ENCODE results near the gene ERMP1.
"Not testable (repeated sequence)": the region's sequence is repeated elsewhere in the genome, so short reads cannot be mapped to it uniquely, and the experiment has no call there.

Gene ERMP1

DNA sequence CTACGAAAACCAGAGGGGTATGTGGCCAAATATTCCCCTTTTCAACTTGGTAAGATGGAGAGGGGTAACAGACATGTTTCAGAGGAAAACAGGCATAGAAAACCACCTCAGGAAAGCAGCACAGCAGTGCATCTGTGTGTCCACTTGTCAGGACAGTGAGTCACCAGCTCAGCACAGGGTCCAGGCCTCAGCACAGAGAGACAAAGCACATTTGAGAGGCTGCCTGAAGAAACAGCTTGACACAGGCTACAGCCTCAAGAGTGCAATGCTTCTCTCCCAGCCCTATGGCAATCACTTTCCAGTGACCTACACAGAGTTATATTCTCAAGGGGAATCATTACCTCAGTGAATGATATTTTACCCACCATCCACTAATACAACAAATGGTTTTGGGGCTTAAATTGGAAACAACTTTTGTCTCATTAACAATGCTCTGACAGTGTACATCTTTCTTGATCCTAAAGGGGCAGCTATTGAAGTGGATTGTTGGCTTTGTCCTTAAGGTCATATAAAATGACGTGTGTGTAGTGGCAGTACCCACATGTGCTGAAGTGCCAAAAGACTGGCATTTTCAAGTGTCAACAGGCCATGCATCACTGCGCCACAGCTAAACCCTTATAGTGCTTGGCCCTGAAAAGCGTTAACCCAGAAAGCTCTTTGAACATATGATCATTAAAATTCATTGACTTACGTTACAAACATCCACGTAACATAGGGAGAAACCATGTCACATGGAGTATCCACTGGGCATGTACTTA, 46.4 kb downstream of the ERMP1 start:
- no peak overlapping the region for H3K9ac ChIP-seq
- peaks cover 26 to 62% (median 57%) of the 10 kb centered on the region in 11 experiments for H3K36me3 ChIP-seq
- H4K20me1 ChIP-seq = no peaks in the 10 kb centered on the region
- no peak overlapping the region for H3K4me3 ChIP-seq
- H3K27ac ChIP-seq = no peak overlapping the region
- TF ChIP-seq Cebpa-rat (IDR thresholded peaks at IDR 0.05) = no peak
- H3K9me3 ChIP-seq (replicated peaks in 1 of 11) = peaks cover 24 to 76% (median 43%) of the 10 kb centered on the region in 11 experiments
- H3K4me2 ChIP-seq = peak overlapping the region in 2 of 11 experiments; percentile 25 to 50; a peak in 3 of 22 replicates
- H3K27me3 ChIP-seq = no peaks in the 10 kb centered on the region
- H3K4me1 ChIP-seq = peaks cover 10 to 56% (median 23%) of the 10 kb centered on the region in 10 experiments

DNA sequence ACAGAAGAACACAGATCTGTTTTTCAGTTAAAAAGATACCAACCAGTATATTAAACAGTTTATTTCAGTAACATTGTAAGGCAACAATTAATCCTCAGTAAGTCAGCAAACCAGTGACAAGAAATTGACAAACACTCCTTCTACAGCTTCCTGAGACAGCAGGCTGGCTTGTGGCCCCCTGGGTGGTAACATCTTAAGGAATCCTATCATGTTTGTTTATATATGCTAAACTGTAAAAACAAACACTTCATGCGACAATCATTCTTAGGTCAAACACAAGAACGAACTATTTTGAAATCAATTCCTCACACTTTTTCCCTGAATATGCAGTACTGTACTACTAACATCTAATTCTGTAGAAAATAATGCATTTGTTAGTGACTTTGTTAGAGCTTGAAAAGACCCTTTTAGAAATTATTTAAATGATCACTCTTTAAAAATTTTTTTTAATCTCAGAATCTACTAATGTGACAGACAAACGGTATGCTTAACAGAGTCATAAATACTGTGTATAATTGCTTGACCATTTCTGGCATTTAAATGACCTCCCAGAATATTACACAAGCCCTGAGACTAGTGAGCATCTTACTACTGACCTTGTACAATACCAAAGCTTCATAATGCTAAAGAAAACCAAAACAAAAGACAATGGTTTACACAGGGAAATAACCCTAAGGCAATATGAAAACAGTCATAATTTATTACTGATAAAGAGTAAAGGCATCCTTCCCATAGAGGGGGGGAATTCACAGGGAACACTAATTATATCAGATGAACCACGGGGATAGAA, 48.2 kb downstream of the ERMP1 start:
- Histone ChIP-seq H3K4me1 (peaks cover 4 to 40% (median 5%) of the 10 kb centered on the region in 10 experiments; a peak in 17 of 20 replicates), H3K36me3 (peaks cover 37 to 75% (median 70%) of the 10 kb centered on the region in 11 experiments), H3K4me3 (no peak overlapping the region), H3K27ac (no peak overlapping the region), H3K9me3 (replicated peaks in 1 of 11) (peaks cover 36 to 77% (median 52%) of the 10 kb centered on the region in 11 experiments; a peak in 21 of 22 replicates), H3K27me3 (no peaks in the 10 kb centered on the region), H3K4me2 (no peak overlapping the region), H3K9ac (no peak overlapping the region), H4K20me1 (no peaks in the 10 kb centered on the region)
- TF ChIP-seq Cebpa-rat (IDR thresholded peaks at IDR 0.05) = no peak

DNA sequence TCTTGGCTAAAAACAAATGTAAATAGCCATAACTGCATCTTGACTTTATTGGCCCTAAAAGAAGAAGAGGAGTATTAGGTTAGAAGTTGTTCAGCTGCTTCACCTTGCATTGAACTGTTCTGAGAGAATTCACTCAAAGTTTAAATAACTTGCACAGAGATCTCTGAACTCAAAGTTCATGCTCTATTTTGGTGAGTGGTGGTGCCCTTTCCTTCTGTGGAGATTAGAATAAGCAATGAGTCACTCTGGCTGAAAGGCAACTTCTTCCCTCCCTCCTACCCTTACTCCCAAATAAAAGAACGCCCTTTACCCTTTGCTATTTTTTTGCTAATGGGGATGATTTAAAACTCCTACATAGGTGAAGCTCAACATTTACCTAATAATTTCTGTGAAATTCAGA, 48.9 kb downstream of the ERMP1 start:
- Histone ChIP-seq H3K36me3 (peaks cover 43 to 82% (median 75%) of the 10 kb centered on the region in 11 experiments), H3K4me1 (peaks cover 0 to 33% (median 0%) of the 10 kb centered on the region in 10 experiments; a peak in 8 of 20 replicates), H3K27ac (no peak overlapping the region), H3K27me3 (no peaks in the 10 kb centered on the region), H3K4me3 (no peak overlapping the region), H4K20me1 (no peaks in the 10 kb centered on the region), H3K9ac (no peak overlapping the region), H3K9me3 (replicated peaks in 1 of 11) (peaks cover 39 to 78% (median 57%) of the 10 kb centered on the region in 11 experiments), H3K4me2 (no peak overlapping the region)
- no peak for TF ChIP-seq Cebpa-rat (IDR thresholded peaks at IDR 0.05)

DNA sequence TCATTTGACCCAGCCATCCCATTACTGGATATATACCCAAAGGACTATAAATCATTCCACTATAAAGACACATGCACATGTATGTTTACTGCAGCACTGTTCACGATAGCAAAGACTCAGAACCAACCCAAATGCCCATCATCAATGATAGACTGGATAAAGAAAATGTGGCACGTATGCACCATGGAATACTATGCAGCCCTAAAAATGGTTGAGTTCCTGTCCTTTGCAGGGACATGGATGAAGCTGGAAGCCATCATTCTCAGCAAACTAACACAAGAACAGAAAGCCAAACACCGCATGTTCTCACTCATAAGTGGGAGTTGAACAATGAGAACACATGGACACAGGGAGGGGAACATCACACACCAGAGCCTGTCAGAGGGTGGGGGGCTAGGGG, 49.5 kb downstream of the ERMP1 start:
- Histone ChIP-seq H3K4me1 (peaks cover 0 to 29% (median 0%) of the 10 kb centered on the region in 10 experiments; a peak in 7 of 20 replicates), H3K9me3 (replicated peaks in 1 of 11) (peaks cover 45 to 84% (median 63%) of the 10 kb centered on the region in 11 experiments), H3K36me3 (peaks cover 48 to 88% (median 80%) of the 10 kb centered on the region in 11 experiments)
- H3K27me3 ChIP-seq, H3K4me3 ChIP-seq, H3K9ac ChIP-seq, H4K20me1 ChIP-seq, H3K4me2 ChIP-seq, H3K27ac ChIP-seq: not testable (repeated sequence)

DNA sequence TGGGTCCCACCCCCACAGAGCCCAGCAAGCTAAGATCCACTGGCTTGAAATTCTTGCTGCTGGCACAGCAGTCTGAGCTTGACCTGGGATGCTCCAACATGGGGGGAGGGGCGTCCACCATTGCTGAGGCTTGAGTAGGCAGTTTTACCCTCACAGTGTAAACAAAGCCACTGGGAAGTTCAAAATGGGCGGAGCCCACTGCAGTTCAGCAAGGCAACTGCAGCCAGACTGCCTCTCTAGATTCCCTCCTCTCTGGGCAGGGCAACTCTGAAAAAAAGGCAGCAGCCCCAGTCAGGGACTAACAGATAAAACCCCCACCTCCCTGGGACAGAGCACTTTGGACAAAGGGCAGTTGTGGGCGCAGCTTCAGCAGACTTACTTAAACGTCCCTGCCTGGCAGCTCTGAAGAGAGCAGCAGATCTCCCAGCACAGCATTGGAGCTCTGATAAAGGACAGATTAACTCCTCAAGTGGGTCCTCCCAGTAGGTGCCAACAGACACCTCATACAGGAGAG, 53.2 kb downstream of the ERMP1 start:
- peak overlapping the region in 1 of 10 experiments; percentile 8; a peak in 1 of 20 replicates for H3K4me3 ChIP-seq
- H3K27ac ChIP-seq, H3K9ac ChIP-seq, H3K27me3 ChIP-seq, H3K4me1 ChIP-seq, H4K20me1 ChIP-seq, H3K4me2 ChIP-seq: not testable (repeated sequence)
- H3K9me3 ChIP-seq (replicated peaks in 1 of 11) = peaks cover 63 to 81% (median 76%) of the 10 kb centered on the region in 11 experiments
- peaks cover 67 to 97% (median 91%) of the 10 kb centered on the region in 11 experiments for H3K36me3 ChIP-seq

DNA sequence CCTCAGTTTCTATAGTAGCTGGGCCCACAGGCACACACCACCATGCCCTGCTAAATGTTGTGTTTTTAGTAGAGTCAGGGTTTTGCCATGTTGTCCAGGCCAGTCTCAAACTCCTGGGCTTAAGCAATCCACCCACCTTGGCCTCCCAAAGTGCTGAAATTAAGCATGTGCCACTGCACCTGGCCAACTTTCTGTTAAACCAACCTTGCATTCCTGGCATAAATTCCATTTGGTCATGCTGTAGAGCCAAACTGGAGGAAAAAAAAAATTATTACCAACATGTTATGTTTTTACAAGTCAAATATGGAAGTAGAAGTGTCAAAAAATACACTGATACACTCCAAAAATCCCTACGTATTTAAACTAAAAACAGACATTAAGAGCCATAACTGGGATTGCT, 54.1 kb downstream of the ERMP1 start:
- Histone ChIP-seq H3K27me3 (no peaks in the 10 kb centered on the region), H4K20me1 (0 out of 22 replicates have a peak, but pooled peaks cover 0 to 8% (median 0%) of the 10 kb centered on the region in 11 experiments), H3K4me2 (no peak overlapping the region), H3K9ac (no peak overlapping the region), H3K36me3 (peaks cover 76 to 100% (median 95%) of the 10 kb centered on the region in 11 experiments), H3K27ac (no peak overlapping the region), H3K4me3 (peak overlapping the region in 4 of 10 experiments; percentile 5 to 36 (median 16); a peak in 3 of 20 replicates), H3K9me3 (replicated peaks in 1 of 11) (peaks cover 63 to 87% (median 75%) of the 10 kb centered on the region in 11 experiments), H3K4me1 (no peaks in the 10 kb centered on the region)
- no peak for TF ChIP-seq Cebpa-rat (IDR thresholded peaks at IDR 0.05)

DNA sequence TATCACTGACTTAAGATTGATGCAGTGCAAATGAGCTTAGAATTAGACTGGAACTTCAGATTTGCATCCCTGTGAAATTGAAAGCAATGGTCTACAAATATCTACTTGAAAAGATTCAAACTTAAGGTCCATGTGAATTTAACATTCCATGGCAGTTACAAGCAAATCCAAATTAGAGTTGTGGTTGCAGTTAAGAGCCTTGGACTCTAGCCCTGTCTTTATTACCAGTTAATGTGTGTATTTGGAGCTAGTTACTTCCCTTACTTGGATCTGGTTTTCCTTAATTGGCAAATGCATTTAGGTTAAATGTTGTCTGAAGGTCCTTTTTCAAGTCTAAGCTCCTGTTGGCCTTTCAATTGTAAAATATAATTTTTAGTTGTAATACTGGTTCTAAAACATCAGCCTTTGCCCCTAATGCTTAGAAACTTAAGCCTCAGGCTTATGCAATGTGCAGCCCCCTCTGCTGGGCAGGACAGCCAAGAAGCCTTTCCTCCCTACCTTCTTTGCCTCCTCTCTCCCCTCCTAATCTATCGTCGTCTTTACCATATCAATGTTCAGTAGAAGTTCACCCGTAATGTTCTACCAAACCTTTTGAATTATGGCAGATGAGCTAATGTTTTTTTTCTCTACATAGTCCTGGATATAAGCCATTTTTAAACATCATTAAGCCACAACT, 59.5 kb downstream of the ERMP1 start:
- Histone ChIP-seq H3K9me3 (replicated peaks in 1 of 11) (peaks cover 13 to 46% (median 26%) of the 10 kb centered on the region in 11 experiments; a peak in 21 of 22 replicates), H3K4me2 (no peak overlapping the region), H3K27me3 (no peaks in the 10 kb centered on the region), H3K4me1 (no peaks in the 10 kb centered on the region), H3K27ac (no peak overlapping the region), H3K36me3 (peaks cover 98 to 100% (median 100%) of the 10 kb centered on the region in 11 experiments), H3K9ac (no peak overlapping the region), H4K20me1 (peaks cover 0 to 14% (median 2%) of the 10 kb centered on the region in 11 experiments; a peak in 6 of 22 replicates), H3K4me3 (no peak overlapping the region)
- no peak for TF ChIP-seq Cebpa-rat (IDR thresholded peaks at IDR 0.05)

DNA sequence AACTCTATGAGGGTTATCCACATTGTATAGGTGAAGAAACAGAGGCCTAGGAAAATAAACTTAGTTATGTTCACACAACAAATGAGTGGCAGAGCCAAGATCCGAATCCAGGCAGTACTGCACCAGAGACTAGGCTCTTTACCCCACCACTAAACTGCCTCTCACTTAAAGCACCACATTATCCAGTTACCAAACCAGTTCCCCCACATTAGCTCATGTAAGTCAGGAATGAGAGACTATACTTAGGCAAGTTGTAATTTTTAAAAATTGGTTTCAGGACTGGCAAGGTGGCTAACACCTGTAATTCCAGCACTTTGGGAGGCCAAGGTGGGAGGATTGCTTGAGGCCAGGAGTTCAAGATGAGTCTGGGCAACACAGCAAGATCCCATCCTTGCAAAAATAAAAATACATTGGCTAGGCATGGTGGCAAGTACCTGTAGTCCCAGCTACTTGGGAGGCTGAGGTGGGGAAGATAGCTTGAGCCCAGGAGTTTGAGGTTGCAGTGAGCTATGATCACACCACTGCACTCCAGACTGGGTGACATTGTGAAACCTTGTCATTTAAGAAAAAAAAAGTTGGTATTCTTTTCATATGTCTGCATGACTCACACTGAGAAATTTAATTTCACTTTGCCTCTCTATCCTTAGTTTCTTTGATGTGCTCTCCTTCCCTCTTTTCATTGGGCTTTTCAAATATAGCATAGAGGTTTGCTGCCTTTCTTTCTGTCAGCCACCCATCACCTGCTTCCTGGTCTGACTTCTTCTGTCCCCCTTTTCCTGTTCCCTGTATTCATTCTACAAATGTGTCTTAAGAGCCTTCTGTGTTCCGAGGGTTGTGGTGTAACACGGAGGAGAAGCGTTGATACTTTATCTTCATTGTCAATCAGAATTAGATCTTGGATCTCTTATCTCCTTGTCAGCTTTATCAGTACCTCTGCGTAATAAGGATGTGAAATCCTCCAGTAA, 64.7 kb downstream of the ERMP1 start:
- peaks cover 96 to 100% (median 99%) of the 10 kb centered on the region in 11 experiments for H3K36me3 ChIP-seq
- no peak overlapping the region; a peak in 1 of 22 replicates for H3K4me2 ChIP-seq
- H3K4me3 ChIP-seq = no peak overlapping the region
- no peak overlapping the region for H3K9ac ChIP-seq
- peaks cover 0 to 15% (median 5%) of the 10 kb centered on the region in 10 experiments; a peak in 7 of 20 replicates for H3K4me1 ChIP-seq
- H3K27ac ChIP-seq = peak overlapping the region in 2 of 11 experiments; percentile 5 to 29; a peak in 1 of 22 replicates
- H3K27me3 ChIP-seq = no peaks in the 10 kb centered on the region
- 0 out of 22 replicates have a peak, but pooled peaks of 1 of the 11 experiments have one; percentile 12 for TF ChIP-seq Cebpa-rat (IDR thresholded peaks at IDR 0.05)
- H4K20me1 ChIP-seq = peaks cover 0 to 36% (median 10%) of the 10 kb centered on the region in 11 experiments; a peak in 10 of 22 replicates
- H3K9me3 ChIP-seq (replicated peaks in 1 of 11) = no peaks in the 10 kb centered on the region

Data from BLaER1 treated with 17β-estradiol and CSF1 and Interleukin-3, amounts not matched to agents 10 nM and 100 nM (cell line).